GM19035 (cell line): ENCODE measurements around the gene KIF21B.
"Not testable (repeated sequence)": the region's sequence is repeated elsewhere in the genome, so short reads cannot be mapped to it uniquely, and the experiment has no call there.

Experiments used
- ATAC-seq: cut with Tn5 transposase; IDR thresholded peaks from one replicate; pipeline ENCODE4 v1.9.1; 2021; ENCODE audit not compliant: unreplicated experiment

Gene KIF21B

GRCh38 chr1:200972985-200973742, 50.4 kb downstream of the KIF21B start:
- no peak for ATAC-seq

DNA sequence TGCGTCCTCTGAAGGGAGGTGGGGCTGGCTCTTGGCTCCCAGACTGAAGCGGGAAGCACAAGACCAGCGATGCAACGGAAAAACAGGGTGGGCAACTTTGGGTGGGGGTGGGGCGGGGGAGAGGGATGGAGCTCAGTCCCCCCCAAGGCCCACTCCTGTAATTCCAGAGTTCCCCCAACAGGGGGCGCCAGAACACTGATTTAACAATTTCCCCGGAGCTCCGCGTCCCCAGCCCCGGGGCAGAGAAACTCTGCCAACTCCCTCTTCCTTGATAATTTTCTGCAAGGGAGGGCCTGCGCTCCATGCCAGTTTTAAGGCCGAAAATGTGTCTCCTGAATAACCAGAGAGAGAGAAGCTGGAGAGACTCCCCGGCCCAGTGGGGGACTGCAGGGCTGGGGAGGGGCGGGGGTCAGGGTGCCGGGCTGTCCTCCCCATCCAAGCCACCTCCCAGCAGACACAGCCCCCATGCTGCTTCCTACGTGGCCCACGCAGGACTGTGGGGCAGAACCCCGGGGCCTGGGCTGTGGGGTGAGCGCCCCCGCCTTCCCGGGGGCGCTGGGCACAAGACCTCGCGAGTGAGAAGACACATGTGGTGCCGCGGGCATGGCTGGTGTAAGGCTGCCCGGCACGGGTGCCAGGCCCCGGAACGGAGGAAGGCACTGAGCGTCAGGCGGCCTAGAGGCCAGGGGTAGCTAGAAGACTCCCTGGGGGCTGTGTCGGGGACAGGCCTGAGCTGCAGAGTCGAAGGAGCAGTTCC, 51.4 kb downstream of the KIF21B start:
- no peak for ATAC-seq

DNA sequence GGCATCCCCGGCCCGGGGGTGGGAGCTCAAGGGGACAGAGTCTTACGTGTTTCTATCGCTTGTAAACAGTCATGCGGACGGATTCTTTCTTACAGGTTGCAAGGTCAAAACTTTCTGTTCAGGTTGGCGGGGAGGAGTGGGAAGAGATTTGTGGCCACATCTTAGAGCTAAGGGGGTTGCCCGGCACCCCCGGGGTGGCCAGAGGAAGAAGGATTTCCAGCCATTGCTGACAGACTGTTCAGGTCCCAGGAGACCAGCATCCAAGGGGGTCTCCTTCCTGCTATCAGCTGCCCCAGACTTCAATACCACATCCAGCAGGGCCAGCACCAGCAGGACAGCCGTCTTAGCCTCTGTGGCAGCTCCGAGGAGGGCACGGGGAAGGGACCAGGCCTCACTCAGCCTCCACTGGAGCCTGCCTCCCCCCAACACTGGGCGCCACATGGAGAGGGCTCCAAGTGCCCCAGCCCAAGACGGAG, 52.0 kb downstream of the KIF21B start:
- peak; percentile 54 for ATAC-seq

DNA sequence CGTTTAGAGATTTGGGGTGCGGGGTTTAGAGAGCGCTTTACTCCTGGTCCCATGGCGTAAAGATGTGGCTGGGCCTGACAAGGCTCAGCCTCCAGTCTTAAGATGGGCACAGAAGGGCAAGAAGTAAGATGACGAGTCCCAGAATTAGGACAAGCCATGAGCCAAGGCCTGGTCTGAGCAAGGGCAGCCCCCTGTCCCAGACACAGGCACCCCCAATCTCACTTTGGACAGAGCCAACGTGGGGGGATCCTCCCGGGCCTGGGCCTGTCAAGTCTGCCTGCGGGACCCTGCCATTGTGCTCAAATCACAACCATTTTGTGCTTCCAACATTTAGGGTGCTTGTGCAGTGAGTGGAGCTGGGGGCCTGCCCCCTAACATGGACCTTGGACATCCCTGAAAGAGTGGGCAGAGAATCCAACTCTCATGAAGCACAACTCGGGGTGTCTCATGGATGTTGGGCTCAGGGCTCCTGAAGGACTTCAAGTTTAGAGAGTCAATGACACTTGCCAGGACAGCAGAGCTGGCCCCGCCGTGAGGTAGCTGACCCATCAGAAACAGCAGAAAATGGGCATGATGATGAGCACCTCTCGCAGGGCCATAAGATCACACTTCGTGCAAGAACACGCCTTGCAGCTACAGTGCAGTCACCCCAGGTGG, 52.6 kb downstream of the KIF21B start:
- peak; percentile 2 for ATAC-seq

DNA sequence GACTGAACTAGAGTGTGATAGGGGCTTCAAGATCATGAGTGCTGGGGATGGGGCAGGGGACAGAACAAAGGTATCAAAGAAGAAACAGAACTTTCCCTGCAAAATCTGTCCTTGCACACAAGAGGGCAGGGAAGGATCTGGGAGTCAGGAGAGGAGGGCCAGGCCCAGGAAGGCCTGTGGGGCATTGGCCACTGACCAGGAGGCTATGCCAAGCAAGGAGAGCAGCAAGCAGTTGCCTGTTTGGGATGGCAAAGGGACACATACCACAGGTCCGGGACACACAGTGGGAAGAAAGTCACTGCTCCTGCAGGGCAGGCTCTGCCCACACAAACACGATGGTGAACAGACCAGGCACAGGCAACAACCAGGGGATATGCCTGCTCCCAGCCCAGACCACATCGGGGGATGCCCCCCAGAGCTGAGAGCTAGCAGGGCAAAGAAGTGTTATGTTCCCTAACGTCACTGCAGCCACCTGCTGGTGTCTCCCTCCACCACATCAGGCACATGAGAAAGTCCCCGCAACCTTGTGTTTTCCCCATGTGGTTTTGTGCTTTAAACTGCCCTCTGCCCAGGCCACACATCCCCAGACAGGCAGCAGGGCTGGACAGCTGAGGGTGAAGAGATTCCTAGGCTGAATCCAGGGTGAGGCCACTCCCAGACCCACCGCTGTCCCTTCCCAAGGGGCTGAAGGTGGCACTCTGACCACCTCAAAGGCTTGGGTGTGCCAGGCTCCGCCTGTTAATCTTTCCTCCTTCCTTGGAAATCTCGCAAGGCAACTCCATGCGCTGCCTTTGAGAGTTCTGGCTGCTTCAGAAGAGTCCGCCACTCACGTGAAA, 53.6 kb downstream of the KIF21B start:
- peak; percentile 68 for ATAC-seq

DNA sequence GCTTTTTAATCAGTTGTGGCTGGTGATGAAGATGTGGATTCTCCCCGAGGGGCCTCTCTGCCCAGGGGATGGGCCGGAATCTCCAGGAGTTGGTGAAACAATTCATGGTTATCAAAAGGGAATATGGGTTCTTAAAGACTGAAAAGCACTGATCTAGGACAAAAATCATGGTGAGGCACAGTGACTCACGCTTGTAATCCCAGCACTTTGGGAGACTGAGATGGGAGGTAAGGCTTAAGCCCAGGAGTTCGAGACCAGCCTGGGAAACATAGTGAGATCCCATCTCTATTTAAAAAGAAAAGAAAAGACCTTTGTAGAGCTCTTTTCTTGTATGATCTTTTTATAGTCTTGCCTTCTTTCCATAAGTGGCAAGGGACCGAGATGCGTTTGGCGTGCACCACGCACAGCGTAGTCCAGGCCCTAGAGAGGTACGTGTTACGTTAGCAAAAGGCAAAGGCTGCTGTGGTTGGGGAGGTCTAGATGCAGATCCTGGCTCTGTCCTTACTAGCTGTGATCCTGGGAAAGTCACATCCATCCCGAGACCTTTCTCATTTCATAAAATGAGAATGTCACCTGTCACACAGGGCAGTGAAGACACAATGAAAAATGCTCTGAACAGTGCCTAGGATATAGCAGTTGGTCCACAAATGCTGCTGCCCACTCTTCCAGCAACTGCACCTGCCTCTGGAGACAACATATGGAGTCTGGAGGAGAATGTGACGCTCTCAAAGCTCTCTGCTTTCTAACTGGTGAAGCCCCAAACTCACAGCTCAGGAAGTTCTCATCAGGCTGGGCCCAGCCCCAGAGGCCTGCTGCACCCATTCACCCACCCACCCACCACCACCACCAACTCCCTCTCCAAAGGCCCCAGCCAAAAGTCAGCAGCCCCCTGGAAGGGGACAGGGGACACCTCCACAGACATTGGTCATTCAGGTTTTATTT, 54.8 kb downstream of the KIF21B start:
- ATAC-seq: no peak

DNA sequence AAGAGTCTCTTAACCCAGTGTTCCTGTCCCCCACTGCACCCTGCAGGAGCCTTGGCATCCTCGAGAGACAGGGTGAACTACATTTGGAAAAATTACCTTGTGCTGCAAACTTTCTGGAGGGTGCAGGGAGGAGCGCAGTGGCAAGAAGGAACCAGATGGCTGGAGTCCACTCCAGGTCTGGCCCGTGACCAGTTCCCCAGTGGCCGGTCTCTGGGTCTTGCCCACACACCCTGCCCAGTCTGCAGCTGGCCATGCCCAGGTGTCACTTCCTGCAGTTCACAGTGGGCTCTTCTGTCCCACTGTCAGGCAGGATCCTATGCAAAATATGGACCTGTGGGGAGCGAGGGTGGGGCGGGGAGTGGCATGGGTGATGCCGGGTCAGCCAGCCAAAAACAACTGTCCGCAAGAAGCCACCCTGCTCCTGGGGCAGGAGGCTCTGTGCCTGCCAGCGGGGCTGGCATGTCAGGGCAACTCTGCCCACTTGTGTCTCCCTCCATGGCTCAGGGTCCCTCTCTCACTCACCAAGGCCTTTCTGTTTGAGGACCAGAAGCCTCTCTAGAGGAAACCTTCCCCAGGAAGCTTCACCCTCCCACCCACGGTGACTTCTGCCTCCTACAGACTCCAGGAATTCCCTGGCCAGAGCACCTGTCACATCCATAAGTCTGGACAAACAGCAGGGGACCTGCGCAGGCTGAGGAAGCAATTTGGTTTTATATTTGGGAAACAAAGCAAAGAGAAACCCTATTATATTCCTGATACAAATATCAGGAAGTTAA, 55.6 kb downstream of the KIF21B start:
- ATAC-seq: no peak

- ATAC-seq: no peak
Observed at GRCh38 chr1:200966934-200967333, 56.6 kb downstream of the KIF21B start.

- no peak for ATAC-seq
Observed at GRCh38 chr1:200965111-200965805, 58.3 kb downstream of the KIF21B start.

DNA sequence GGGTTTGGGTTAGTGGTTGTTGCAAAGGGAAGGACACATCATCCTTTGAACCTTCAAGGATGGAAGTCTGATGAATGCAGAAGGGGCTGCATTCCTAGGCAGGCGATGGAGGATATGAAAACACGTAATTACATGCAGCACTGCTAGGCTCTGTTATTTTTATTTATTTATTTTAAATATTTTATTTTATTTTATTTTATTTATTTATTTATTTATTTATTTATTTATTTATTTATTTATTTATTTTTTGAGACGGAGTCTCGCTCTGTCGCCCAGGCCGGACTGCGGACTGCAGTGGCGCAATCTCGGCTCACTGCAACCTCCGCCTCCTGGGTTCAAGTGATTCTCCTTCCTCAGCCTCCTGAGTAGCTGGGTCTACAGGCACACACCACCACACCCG, 59.6 kb downstream of the KIF21B start:
- not testable (repeated sequence) for ATAC-seq

- no peak for ATAC-seq
Observed at GRCh38 chr1:200963076-200963475, 60.4 kb downstream of the KIF21B start.

DNA sequence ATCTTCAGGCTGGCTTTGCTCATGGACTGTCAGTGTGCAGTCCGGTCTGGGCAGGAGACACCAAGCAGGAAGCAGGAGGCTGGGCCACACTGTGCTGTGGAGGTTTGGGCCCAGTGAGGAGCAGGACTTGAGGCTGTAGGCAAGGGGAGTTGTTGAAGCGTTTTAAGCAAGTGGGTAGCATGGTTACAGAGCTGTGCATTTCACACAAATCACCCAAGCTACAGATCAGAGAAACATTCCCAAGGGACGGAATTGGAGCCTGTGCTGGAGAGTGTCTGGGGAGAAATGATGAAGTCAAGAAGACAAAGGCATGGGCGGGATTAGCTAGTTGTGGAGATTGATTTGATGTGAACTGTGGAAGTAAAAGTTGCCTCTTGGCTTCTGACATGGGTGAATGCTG, 60.9 kb downstream of the KIF21B start:
- ATAC-seq: no peak

DNA sequence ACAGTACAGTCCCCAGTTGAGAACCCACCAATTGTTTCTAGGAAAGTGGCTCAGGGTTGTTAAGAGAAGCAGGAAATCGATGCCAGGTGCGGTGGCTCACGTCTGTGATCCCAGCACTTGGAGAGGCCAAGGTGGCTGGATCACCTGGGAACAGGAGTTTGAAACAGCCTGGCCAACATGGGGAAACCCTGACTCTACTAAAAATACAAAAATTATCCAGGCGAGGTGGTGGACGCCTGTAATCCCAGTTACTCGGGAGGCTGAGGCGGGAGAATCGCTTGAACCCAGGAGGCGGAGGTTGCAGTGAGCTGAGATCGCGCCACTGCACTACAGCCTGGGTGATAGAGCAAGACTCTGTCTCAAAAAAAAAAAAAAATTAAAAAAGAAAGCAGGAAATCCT, 61.4 kb downstream of the KIF21B start:
- ATAC-seq: not testable (repeated sequence)

DNA sequence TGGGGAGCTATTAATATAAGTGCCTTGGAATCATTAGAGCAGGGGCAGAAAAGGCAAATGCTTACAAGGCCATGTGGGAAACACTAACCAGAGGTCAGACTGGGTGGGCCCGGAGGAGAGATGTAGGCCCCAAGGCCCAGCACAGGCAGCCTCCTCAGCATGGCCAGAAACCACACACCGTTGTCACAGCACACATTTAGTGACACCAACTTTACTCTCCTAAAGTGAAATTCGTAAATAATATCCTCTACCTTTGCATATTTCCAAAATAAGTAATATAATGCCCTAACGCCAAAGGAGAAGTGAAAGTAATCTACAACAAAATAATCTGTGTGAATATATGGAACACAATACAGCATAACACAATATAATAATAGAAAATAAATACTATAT, 62.6 kb downstream of the KIF21B start:
- ATAC-seq: no peak

- no peak for ATAC-seq
Observed at GRCh38 chr1:200960236-200960947, 63.1 kb downstream of the KIF21B start.

- no peak for ATAC-seq
Observed at GRCh38 chr1:200959411-200959921, 64.0 kb downstream of the KIF21B start.

- no peak for ATAC-seq
Observed at GRCh38 chr1:200958597-200958996, 64.9 kb downstream of the KIF21B start.

DNA sequence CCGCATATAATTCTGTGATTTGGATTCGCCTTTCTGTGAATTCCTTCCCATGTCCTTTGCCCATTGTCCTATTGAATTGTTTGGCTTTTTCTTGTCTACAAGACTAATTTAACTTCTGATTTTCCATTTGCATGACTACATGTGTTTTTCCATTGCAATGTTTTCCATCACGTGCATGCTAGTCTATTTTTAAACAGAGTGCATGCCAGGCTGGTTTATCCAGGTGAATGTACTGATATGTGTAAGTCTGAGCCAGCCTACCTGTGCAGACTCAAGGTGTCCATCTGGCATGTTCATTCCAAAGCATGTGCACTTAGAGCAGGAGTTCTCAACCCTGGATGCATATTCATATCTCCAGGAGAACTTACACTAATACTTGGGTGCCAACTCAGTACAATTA, 69.1 kb downstream of the KIF21B start:
- no peak for ATAC-seq
